Kidney glomerular epithelial cell (primary cell): Measurements from ENCODE around the gene DDX10.
A peak's percentile ranks its signal among the peaks of the same experiment; 100 is the strongest.

Source experiments
- DNase-seq: peaks from one replicate; lab custom pipeline; 2025; lab: John Stamatoyannopoulos, UW

DDX10 gene

GRCh38 chr11:108872781-108873291, 208.0 kb downstream of the DDX10 start:
- no peak for DNase-seq

GRCh38 chr11:108873310-108873709, 208.4 kb downstream of the DDX10 start:
- DNase-seq: no peak

- no peak for DNase-seq
Measured at GRCh38 chr11:108873941-108874340, 209.1 kb downstream of the DDX10 start.

GRCh38 chr11:108875134-108875533, 210.3 kb downstream of the DDX10 start:
- DNase-seq: no peak

GRCh38 chr11:108877178-108877577, 212.3 kb downstream of the DDX10 start:
- DNase-seq: no peak

GRCh38 chr11:108880510-108880909, 215.6 kb downstream of the DDX10 start:
- DNase-seq: no peak

- no peak for DNase-seq
Measured at GRCh38 chr11:108881131-108881530, 216.3 kb downstream of the DDX10 start.

- DNase-seq: no peak
Measured at GRCh38 chr11:108882211-108882831, 217.5 kb downstream of the DDX10 start.

- no peak for DNase-seq
Measured at GRCh38 chr11:108886005-108886659, 221.3 kb downstream of the DDX10 start.

- peak; percentile 80 for DNase-seq
Measured at GRCh38 chr11:108886660-108887009, 221.8 kb downstream of the DDX10 start.

GRCh38 chr11:108887436-108888238, 222.8 kb downstream of the DDX10 start:
- DNase-seq: no peak

GRCh38 chr11:108890482-108891105, 225.7 kb downstream of the DDX10 start:
- DNase-seq: no peak

- no peak for DNase-seq
Measured at GRCh38 chr11:108891143-108891542, 226.3 kb downstream of the DDX10 start.

GRCh38 chr11:108891909-108892511, 227.1 kb downstream of the DDX10 start:
- DNase-seq: no peak

GRCh38 chr11:108895579-108896480, 231.0 kb downstream of the DDX10 start:
- DNase-seq: no peak

GRCh38 chr11:108897071-108897481, 232.2 kb downstream of the DDX10 start:
- DNase-seq: no peak

GRCh38 chr11:108897916-108898315, 233.0 kb downstream of the DDX10 start:
- no peak for DNase-seq

GRCh38 chr11:108901359-108901758, 236.5 kb downstream of the DDX10 start:
- DNase-seq: no peak

GRCh38 chr11:108902027-108902469, 237.2 kb downstream of the DDX10 start:
- peak; percentile 73 for DNase-seq

GRCh38 chr11:108904480-108904879, 239.6 kb downstream of the DDX10 start:
- DNase-seq: no peak

- DNase-seq: peak; percentile 10
Measured at GRCh38 chr11:108906329-108906728, 241.5 kb downstream of the DDX10 start.
